Measurements from ENCODE around the gene FXR2. TPM values are rescaled to one million over a fixed set of nuclear protein-coding genes. Genes with fewer than 3 reads are reported as not detected.

FXR2 gene
- total RNA-seq, 3 donors from 2014 or later (not counting 1 experiment from before 2014, with no cell fraction given), result 23.7 to 40.2 (median 29.5) TPM

- Histone ChIP-seq H3K36me3 (ENCODE audit: control insufficient read depth, insufficient read depth, low read length) (no peaks in the 10 kb centered on the region), H3K27me3 (ENCODE audit: control insufficient read depth, insufficient read depth, low read length) (no peaks in the 10 kb centered on the region), H3K4me1 (ENCODE audit: control insufficient read depth, insufficient read depth, low read length) (no peaks in the 10 kb centered on the region), H3K9me3 (ENCODE audit: control insufficient read depth, insufficient read depth, low read length) (no peaks in the 10 kb centered on the region), H3K27ac (ENCODE audit: low read length) (no peak overlapping the region), H3K4me3 (ENCODE audit: low read length) (no peak overlapping the region)
- 84% methylated on average over 5 of the region's 5 CpGs for WGBS (ENCODE audit: insufficient coverage)
- Mint-ChIP-seq H3K27me3 (ENCODE audit: low read depth in 2 of 2) (peaks cover 0 to 6% of the 10 kb centered on the region in 2 donors), H3K9me3 (no peaks in the 10 kb centered on the region), H3K4me3 (no peak overlapping the region), H3K27ac (no peak overlapping the region), H3K36me3 (no peaks in the 10 kb centered on the region), H3K4me1 (no peaks in the 10 kb centered on the region)
- intact Hi-C loops (cut with micrococcal nuclease), result no loop called here
- DNase-seq, result no peak
- no peak for ATAC-seq
- no peak for TF ChIP-seq CTCF (IDR thresholded peaks at IDR 0.05)
Observed at GRCh38 chr17:7636163-7636562, 21.5 kb upstream of the FXR2 start.

GRCh38 chr17:7634384-7634783 lies 19.7 kb upstream of the FXR2 start:
- H3K4me3 ChIP-seq (ENCODE audit: low read length), result no peak overlapping the region
- peaks cover 0 to 6% of the 10 kb centered on the region in 2 donors for H3K27me3 Mint-ChIP-seq (ENCODE audit: low read depth in 2 of 2)
- H3K27ac ChIP-seq (ENCODE audit: low read length), result no peak overlapping the region
- H3K27me3 ChIP-seq (ENCODE audit: control insufficient read depth, insufficient read depth, low read length), result no peaks in the 10 kb centered on the region
- ATAC-seq (no peak), DNase-seq (no peak)
- no peaks in the 10 kb centered on the region for H3K9me3 Mint-ChIP-seq
- intact Hi-C loops (cut with micrococcal nuclease), result no loop called here
- no peak overlapping the region for H3K4me3 Mint-ChIP-seq
- H3K27ac Mint-ChIP-seq, result no peak overlapping the region
- H3K9me3 ChIP-seq (ENCODE audit: control insufficient read depth, insufficient read depth, low read length), result no peaks in the 10 kb centered on the region
- no peaks in the 10 kb centered on the region for H3K36me3 Mint-ChIP-seq
- no peaks in the 10 kb centered on the region for H3K36me3 ChIP-seq (ENCODE audit: control insufficient read depth, insufficient read depth, low read length)
- 54% methylated on average over 5 of the region's 5 CpGs for WGBS (ENCODE audit: insufficient coverage)
- TF ChIP-seq CTCF (IDR thresholded peaks at IDR 0.05), result no peak
- no peaks in the 10 kb centered on the region for H3K4me1 ChIP-seq (ENCODE audit: control insufficient read depth, insufficient read depth, low read length)
- no peaks in the 10 kb centered on the region for H3K4me1 Mint-ChIP-seq

- Mint-ChIP-seq H3K36me3 (no peaks in the 10 kb centered on the region), H3K9me3 (no peaks in the 10 kb centered on the region), H3K27me3 (ENCODE audit: low read depth in 2 of 2) (peaks cover 0 to 6% of the 10 kb centered on the region in 2 donors), H3K27ac (no peak overlapping the region), H3K4me1 (no peaks in the 10 kb centered on the region), H3K4me3 (no peak overlapping the region)
- no peak for TF ChIP-seq CTCF (IDR thresholded peaks at IDR 0.05)
- intact Hi-C loops (cut with micrococcal nuclease), result no loop called here
- peaks cover 4% of the 10 kb centered on the region for H3K4me1 ChIP-seq (ENCODE audit: control insufficient read depth, insufficient read depth, low read length)
- no peak overlapping the region for H3K27ac ChIP-seq (ENCODE audit: low read length)
- H3K27me3 ChIP-seq (ENCODE audit: control insufficient read depth, insufficient read depth, low read length), result no peaks in the 10 kb centered on the region
- no peak overlapping the region for H3K4me3 ChIP-seq (ENCODE audit: low read length)
- no peaks in the 10 kb centered on the region for H3K9me3 ChIP-seq (ENCODE audit: control insufficient read depth, insufficient read depth, low read length)
- no peaks in the 10 kb centered on the region for H3K36me3 ChIP-seq (ENCODE audit: control insufficient read depth, insufficient read depth, low read length)
- no peak for DNase-seq
- ATAC-seq, result no peak
- 91% methylated on average over 2 of the region's 2 CpGs for WGBS (ENCODE audit: insufficient coverage)
Observed at GRCh38 chr17:7633093-7633492, 18.4 kb upstream of the FXR2 start.

- intact Hi-C loops (cut with micrococcal nuclease), result no loop called here
- Mint-ChIP-seq H3K27ac (no peak overlapping the region), H3K9me3 (no peaks in the 10 kb centered on the region), H3K4me1 (peaks cover 0 to under 1% of the 10 kb centered on the region in 2 donors), H3K4me3 (no peak overlapping the region), H3K27me3 (ENCODE audit: low read depth in 2 of 2) (peaks cover 0 to 6% of the 10 kb centered on the region in 2 donors), H3K36me3 (no peaks in the 10 kb centered on the region)
- no peak overlapping the region for H3K4me3 ChIP-seq (ENCODE audit: low read length)
- no peaks in the 10 kb centered on the region for H3K27me3 ChIP-seq (ENCODE audit: control insufficient read depth, insufficient read depth, low read length)
- TF ChIP-seq CTCF (IDR thresholded peaks at IDR 0.05), result no peak
- H3K9me3 ChIP-seq (ENCODE audit: control insufficient read depth, insufficient read depth, low read length), result no peaks in the 10 kb centered on the region
- H3K27ac ChIP-seq (ENCODE audit: low read length), result no peak overlapping the region
- no peaks in the 10 kb centered on the region for H3K36me3 ChIP-seq (ENCODE audit: control insufficient read depth, insufficient read depth, low read length)
- peaks cover 7% of the 10 kb centered on the region for H3K4me1 ChIP-seq (ENCODE audit: control insufficient read depth, insufficient read depth, low read length)
- 41% methylated on average over 6 of the region's 6 CpGs for WGBS (ENCODE audit: insufficient coverage)
- DNase-seq (peak in 1 of 2 donors; percentile 62), ATAC-seq (no peak)
Observed at GRCh38 chr17:7632492-7632894, 17.8 kb upstream of the FXR2 start.
